Activated T-helper 1 cell treated with Interleukin-2 at 50 U/mL for 16 hours (primary cell): Measurements from ENCODE around the gene IGFL4.

Experiments
- DNase-seq: peaks from one replicate; pipeline ENCODE4 v3.0.0-alpha.2; 2020; ENCODE audit warnings: low read depth

Gene IGFL4

DNA sequence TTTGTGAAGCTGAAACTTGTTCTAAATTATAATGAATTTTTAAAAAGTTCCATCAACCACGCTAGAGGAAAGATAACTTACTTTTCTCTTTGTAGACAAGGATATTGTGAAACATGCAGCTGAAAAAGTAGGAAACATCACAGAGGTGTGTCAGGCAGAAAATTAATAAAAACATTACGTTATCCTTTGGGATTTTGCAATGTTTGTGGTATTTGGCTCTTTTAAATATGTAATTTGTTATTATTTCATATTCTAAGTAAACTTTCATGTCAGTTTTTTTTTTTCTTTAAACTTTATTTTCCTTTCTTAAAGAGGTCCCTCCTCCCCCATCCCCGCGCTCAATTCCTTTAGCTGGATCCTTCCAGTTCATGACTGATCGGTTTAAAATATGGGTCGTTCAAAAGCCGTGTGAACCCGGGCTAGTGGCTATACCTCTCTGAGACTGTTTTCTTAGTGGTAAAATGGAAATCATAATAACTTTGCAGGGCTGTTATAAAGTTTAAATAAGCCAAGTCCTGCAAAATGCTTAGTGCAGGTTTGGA is 46.3 kb downstream of the IGFL4 start:
- no peak for DNase-seq

GRCh38 chr19:45990113-45990728 is 50.6 kb downstream of the IGFL4 start:
- no peak for DNase-seq
